ENCODE data around the gene CFAP74. TPM values are rescaled to one million over a fixed set of nuclear protein-coding genes. Genes with fewer than 3 reads are reported as not detected.

CFAP74 gene
- polyA plus RNA-seq, 2 of the 4 experiments (the other 2 are of a cell fraction): 0.03 to 0.04 TPM

DNA sequence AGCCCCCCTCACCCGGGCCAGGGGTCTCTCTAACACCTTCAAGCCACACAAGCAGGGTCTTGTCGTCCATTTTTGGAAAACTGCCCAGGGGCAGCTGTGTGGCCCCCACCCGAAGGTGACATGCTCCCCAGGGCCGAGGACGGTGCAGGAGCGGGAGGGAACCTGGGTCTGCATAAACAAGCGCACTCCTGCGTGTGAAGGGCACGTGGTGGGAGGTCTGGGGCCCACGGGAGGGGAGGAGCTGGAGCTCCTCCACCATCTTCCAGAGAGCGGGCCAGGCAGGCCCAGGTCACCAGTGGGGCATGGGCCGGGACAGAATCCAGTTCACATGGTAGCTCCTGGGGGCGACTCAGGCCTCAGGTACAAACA is 16.5 kb downstream of the CFAP74 start:
- Histone ChIP-seq H3K4me3 (no peak overlapping the region), H3K27ac (no peak overlapping the region), H3K4me2 (no peak overlapping the region), H3K9me3 (no peaks in the 10 kb centered on the region), H3K4me1 (no peaks in the 10 kb centered on the region)
- FAIRE-seq (no peak), ATAC-seq (no peak), DNase-seq (ENCODE audit: low read depth in 1 of 2, low spot score in 1 of 2) (no peak)
- TF ChIP-seq NFE2L2 (conservative IDR thresholded peaks at IDR 0.05; ENCODE audit: low read length) (no peak), CEBPB (IDR thresholded peaks at IDR 0.05) (no peak), MAZ (IDR thresholded peaks at IDR 0.05; ENCODE audit: borderline replicate concordance, low read depth, low read length) (no peak), ZSCAN20 (CRISPR knock-in tag; IDR thresholded peaks at IDR 0.05) (no peak), HOXB5 (CRISPR knock-in tag; IDR thresholded peaks at IDR 0.05) (no peak), KDM5A (IDR thresholded peaks at IDR 0.05) (no peak), EP300 (IDR thresholded peaks at IDR 0.05) (no peak), NR3C1 (IDR thresholded peaks at IDR 0.05) (no peak), CHD2 (IDR thresholded peaks at IDR 0.05; ENCODE audit: low read length, partially characterized antibody) (no peak), RAD21 (conservative IDR thresholded peaks at IDR 0.05 in 1 of 2, IDR thresholded peaks at IDR 0.05 in 1 of 2) (no peak), CBX8 (IDR thresholded peaks at IDR 0.05) (no peak), FOXS1 (CRISPR knock-in tag; IDR thresholded peaks at IDR 0.05) (no peak), HOXA7 (CRISPR knock-in tag; IDR thresholded peaks at IDR 0.05) (no peak), HDAC2 (IDR thresholded peaks at IDR 0.05) (no peak), MAFK (IDR thresholded peaks at IDR 0.05; ENCODE audit: partially characterized antibody) (no peak)
- TF ChIP-seq, protein P1, sequence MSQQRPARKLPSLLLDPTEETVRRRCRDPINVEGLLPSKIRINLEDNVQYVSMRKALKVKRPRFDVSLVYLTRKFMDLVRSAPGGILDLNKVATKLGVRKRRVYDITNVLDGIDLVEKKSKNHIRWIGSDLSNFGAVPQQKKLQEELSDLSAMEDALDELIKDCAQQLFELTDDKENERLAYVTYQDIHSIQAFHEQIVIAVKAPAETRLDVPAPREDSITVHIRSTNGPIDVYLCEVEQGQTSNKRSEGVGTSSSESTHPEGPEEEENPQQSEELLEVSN (IDR thresholded peaks at IDR 0.05; ENCODE audit: borderline replicate concordance, low read depth): no peak
- TF ChIP-seq, protein P2, sequence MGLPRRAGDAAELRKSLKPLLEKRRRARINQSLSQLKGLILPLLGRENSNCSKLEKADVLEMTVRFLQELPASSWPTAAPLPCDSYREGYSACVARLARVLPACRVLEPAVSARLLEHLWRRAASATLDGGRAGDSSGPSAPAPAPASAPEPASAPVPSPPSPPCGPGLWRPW (IDR thresholded peaks at IDR 0.05): no peak
- TF ChIP-seq, protein P3, sequence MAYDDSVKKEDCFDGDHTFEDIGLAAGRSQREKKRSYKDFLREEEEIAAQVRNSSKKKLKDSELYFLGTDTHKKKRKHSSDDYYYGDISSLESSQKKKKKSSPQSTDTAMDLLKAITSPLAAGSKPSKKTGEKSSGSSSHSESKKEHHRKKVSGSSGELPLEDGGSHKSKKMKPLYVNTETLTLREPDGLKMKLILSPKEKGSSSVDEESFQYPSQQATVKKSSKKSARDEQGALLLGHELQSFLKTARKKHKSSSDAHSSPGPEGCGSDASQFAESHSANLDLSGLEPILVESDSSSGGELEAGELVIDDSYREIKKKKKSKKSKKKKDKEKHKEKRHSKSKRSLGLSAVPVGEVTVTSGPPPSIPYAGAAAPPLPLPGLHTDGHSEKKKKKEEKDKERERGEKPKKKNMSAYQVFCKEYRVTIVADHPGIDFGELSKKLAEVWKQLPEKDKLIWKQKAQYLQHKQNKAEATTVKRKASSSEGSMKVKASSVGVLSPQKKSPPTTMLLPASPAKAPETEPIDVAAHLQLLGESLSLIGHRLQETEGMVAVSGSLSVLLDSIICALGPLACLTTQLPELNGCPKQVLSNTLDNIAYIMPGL (CRISPR knock-in tag; IDR thresholded peaks at IDR 0.05; ENCODE audit: borderline replicate concordance): no peak
- TF ChIP-seq, protein P4, sequence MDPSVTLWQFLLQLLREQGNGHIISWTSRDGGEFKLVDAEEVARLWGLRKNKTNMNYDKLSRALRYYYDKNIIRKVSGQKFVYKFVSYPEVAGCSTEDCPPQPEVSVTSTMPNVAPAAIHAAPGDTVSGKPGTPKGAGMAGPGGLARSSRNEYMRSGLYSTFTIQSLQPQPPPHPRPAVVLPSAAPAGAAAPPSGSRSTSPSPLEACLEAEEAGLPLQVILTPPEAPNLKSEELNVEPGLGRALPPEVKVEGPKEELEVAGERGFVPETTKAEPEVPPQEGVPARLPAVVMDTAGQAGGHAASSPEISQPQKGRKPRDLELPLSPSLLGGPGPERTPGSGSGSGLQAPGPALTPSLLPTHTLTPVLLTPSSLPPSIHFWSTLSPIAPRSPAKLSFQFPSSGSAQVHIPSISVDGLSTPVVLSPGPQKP (IDR thresholded peaks at IDR 0.05; ENCODE audit: low read depth, low read length): no peak
- ChIA-PET CTCF (no interaction called here), POLR2A (no interaction called here)
- WGBS (ENCODE audit: missing lambda C conversion rate): 66% methylated on average over 10 of the region's 13 CpGs

DNA sequence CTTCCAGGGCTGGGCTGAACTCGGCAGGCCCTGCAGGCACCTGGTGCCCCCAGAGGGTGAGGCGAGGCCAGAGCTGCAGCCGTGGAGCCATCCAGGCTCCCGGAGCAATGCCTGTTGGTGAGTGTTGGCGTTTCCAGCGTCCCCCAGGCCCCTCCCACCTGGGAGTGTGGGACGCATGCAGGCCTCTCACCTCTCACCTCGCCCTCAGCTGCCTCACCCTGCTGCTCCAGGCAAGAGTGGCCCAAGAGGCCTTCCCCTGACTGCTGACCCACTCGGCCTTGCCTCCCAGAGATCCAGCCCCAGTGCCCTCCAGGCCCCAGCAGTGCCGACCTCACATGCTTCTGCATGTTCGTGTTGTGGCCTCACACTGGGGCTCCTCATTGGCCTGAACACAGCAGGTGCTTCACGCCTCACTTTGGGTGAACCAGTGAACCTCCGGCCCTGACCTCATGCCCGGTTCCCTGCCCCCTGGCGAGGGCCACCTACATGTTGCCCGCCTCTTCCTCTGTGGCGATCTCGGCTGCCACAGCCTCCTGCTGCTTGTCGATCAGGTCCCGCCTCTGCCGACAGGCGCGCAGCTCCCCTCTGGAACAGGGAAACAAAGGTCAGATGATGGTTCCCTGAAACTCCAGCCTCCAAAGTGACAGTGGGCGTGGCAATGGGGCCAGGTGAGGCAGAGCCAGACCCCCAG is 17.0 kb downstream of the CFAP74 start:
- H3K4me1 ChIP-seq: no peaks in the 10 kb centered on the region
- H3K27ac ChIP-seq: no peak overlapping the region
- no peaks in the 10 kb centered on the region for H3K9me3 ChIP-seq
- no peak overlapping the region for H3K4me2 ChIP-seq
- FAIRE-seq: no peak
- no peak for DNase-seq (ENCODE audit: low read depth in 1 of 2, low spot score in 1 of 2)
- H3K4me3 ChIP-seq: no peak overlapping the region
- CTCF ChIA-PET: no interaction called here
- 87% methylated on average over 15 of the region's 24 CpGs for WGBS (ENCODE audit: missing lambda C conversion rate)
- ATAC-seq: no peak
- POLR2A ChIA-PET: no interaction called here
- TF ChIP-seq CBX2 (IDR thresholded peaks at IDR 0.05; ENCODE audit: borderline replicate concordance, low read depth) (no peak), MAZ (IDR thresholded peaks at IDR 0.05; ENCODE audit: borderline replicate concordance, low read depth, low read length) (no peak), EP300 (IDR thresholded peaks at IDR 0.05) (no peak), CHD4 (IDR thresholded peaks at IDR 0.05; ENCODE audit: borderline replicate concordance) (no peak), JUN (IDR thresholded peaks at IDR 0.05) (no peak), JUNB (IDR thresholded peaks at IDR 0.05) (no peak), FOSL2 (IDR thresholded peaks at IDR 0.05) (no peak), FOSL2 (CRISPR knock-in tag; IDR thresholded peaks at IDR 0.05) (no peak), KDM1A (IDR thresholded peaks at IDR 0.05; ENCODE audit: low read depth) (no peak), ZNF302 (CRISPR knock-in tag; IDR thresholded peaks at IDR 0.05) (no peak), FOXS1 (CRISPR knock-in tag; IDR thresholded peaks at IDR 0.05) (no peak)
- TF ChIP-seq, protein P5, sequence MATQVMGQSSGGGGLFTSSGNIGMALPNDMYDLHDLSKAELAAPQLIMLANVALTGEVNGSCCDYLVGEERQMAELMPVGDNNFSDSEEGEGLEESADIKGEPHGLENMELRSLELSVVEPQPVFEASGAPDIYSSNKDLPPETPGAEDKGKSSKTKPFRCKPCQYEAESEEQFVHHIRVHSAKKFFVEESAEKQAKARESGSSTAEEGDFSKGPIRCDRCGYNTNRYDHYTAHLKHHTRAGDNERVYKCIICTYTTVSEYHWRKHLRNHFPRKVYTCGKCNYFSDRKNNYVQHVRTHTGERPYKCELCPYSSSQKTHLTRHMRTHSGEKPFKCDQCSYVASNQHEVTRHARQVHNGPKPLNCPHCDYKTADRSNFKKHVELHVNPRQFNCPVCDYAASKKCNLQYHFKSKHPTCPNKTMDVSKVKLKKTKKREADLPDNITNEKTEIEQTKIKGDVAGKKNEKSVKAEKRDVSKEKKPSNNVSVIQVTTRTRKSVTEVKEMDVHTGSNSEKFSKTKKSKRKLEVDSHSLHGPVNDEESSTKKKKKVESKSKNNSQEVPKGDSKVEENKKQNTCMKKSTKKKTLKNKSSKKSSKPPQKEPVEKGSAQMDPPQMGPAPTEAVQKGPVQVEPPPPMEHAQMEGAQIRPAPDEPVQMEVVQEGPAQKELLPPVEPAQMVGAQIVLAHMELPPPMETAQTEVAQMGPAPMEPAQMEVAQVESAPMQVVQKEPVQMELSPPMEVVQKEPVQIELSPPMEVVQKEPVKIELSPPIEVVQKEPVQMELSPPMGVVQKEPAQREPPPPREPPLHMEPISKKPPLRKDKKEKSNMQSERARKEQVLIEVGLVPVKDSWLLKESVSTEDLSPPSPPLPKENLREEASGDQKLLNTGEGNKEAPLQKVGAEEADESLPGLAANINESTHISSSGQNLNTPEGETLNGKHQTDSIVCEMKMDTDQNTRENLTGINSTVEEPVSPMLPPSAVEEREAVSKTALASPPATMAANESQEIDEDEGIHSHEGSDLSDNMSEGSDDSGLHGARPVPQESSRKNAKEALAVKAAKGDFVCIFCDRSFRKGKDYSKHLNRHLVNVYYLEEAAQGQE (IDR thresholded peaks at IDR 0.05): no peak
